HS-5 (cell line): ENCODE measurements around the gene PRSS50.

Experiments
- DNase-seq: peaks from one replicate; pipeline ENCODE4 v3.0.0-alpha.2; 2012; ENCODE audit warnings: low read depth

Gene PRSS50

DNA sequence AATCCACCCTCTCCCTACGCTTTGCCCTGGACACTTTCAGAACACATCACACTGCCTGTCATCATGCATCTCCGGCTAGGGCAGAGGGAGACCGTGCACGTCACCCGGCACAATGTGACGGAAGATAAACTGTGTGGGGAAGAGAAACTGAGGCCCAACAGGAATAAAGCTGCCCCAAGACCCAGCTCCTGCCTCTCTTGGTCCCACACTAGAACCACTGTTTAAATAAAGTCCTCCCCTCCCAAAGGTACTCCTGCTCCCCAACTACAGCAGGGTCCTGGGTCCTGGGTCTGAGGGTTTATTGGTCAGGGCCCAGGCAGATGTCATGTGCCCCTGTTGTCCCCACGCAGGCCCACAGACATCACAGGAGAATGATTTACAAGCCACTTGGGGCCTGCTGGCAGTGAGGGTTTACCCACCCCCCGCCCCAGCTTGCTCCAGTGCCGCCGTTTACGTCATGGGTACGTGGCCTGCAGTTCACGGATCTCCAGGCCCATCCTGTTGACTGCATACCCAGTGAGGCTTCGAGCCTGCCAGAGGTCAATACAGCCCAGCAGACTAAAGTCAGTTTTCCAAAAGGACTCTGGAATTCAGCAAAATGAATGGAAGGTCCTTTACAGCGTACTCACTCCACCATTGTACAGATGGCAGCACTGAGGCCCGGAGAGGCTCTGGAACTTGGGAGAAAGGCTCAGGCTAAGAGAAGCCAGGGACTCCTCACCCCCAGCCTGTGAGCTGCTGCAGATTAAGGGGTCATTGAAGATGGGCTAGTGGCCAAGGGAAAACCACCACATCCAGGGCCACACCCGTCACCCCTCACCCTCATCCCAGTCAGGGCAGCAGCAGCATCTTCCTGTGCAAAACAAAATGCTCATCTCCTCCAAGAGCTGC lies 47.4 kb downstream of the PRSS50 start:
- no peak for DNase-seq

DNA sequence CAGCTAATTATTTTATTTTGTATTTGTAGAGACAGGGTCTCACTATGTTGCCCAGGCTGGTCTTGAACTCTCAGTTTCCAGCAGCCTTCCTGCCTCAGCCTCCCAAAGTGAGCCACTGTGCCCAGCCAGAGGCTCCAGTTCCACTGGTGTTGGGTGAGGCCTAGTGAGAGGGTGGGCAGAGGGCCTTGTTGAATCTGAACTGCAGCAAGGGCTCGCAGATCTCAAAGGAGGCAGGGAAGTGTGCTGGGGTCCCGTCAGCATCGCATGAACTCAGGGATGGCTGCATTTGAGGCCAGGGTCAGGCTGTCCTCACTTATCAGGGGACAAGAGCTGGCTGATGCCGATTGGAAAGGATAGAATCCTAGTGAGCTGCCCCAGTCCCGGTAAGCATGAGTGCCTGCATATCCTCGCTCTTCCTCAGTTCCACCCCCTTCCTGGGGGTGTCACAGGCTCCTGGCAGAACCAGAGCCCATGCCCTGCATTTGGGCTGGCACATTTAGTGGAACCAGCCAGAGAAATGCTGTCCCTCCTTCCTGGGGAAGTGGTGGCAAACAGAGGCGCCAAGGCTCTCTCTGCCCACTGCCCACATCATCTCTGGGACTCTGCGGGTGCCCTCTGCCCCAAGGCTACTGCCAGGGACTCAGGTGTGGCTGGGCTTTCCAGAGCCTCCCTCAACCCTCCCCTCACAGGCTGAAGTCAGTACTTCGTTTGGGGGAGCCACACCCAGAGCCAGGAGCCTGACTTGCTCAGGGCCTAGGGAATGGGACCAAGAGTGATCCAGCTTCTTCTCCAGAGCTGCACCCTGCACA lies 48.3 kb downstream of the PRSS50 start:
- DNase-seq = no peak

- no peak for DNase-seq
Observed at GRCh38 chr3:46668591-46668990, 49.1 kb downstream of the PRSS50 start.

- no peak for DNase-seq
Observed at GRCh38 chr3:46668116-46668515, 49.6 kb downstream of the PRSS50 start.

GRCh38 chr3:46667657-46668056 lies 50.0 kb downstream of the PRSS50 start:
- no peak for DNase-seq

- no peak for DNase-seq
Observed at GRCh38 chr3:46667061-46667621, 50.5 kb downstream of the PRSS50 start.

- no peak for DNase-seq
Observed at GRCh38 chr3:46666453-46666845, 51.2 kb downstream of the PRSS50 start.

- no peak for DNase-seq
Observed at GRCh38 chr3:46665763-46666452, 51.8 kb downstream of the PRSS50 start.

GRCh38 chr3:46664971-46665762 lies 52.5 kb downstream of the PRSS50 start:
- DNase-seq = no peak

- DNase-seq = no peak
Observed at GRCh38 chr3:46664188-46664970, 53.3 kb downstream of the PRSS50 start.

DNA sequence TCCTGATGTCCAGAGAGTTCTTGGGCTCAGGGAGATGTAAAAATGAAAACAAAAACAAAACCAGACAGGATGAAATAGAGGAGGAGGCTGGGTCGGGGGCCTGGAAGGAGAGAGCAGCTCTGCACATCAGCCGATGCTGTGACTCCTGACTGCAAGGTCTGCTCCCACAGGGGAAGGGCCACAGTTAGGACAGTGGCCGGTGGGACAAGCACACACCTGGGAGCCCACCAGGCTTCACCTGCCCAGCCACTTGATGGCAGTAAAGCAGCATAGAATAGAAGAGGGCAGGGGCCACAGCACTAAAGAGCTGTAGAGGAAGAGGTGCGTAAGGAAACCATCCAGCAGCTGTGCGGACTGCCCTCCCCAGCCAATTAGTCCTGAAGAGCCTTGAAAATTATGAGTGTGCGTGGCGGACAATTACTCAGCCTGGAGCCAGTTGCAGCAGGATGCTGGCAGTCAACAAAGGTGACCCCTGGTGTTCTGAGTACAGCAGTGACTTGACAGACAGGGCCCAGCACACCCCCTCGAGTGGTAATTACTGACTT lies 54.0 kb downstream of the PRSS50 start:
- no peak for DNase-seq

- DNase-seq = no peak
Observed at GRCh38 chr3:46662771-46663551, 54.7 kb downstream of the PRSS50 start.
